PC-3 (cell line): ENCODE measurements around the gene ZNF281. TPM values are rescaled to one million over a fixed set of nuclear protein-coding genes. Genes with fewer than 3 reads are reported as not detected.
A peak's percentile ranks its signal among the peaks of the same experiment; 100 is the strongest.

ENCODE experiments used
- ATAC-seq: fragments of 200-7000 bp; cut with Tn5 transposase; 2 replicates; pipeline ENCODE4 v1.9.1; 2020; ENCODE audit warnings: mild to moderate bottlenecking, moderate library complexity
- BruUV-seq: library from RNA; stranded (reverse); fragments of 400-500 nt; replicated peaks from 2 replicates; lab custom pipeline; 2021; lab: Mats Ljungman, UMichigan
- CTCF ChIA-PET: fragments of 300-600 bp; sonication (Branson Sonifier 250); formaldehyde crosslinking; loops from one replicate; lab custom pipeline; 2022; ENCODE audit warnings: antibody characterized with exemption; lab: Charles Lee
- POLR2A ChIA-PET: fragments of 300-600 bp; sonication (Branson Sonifier 250); formaldehyde crosslinking; loops from one replicate; lab custom pipeline; 2022; ENCODE audit warnings: antibody characterized with exemption; ENCODE audit not compliant: unreplicated experiment; lab: Charles Lee
- DNase-seq: peaks from one replicate; pipeline ENCODE4 v3.0.0-alpha.2; 2015
- H2AFZ ChIP-seq: fragments of 300-600 bp; sonication (generic); 2 replicates; pipeline ENCODE4 v1.6.0; 2016; ENCODE audit warnings: antibody characterized with exemption, low read length
- H3F3A ChIP-seq: fragments of 300-600 bp; sonication (generic); one replicate; pipeline ENCODE4 v1.6.0; 2017; ENCODE audit warnings: antibody characterized with exemption, low read length, control low read depth, mild to moderate bottlenecking; ENCODE audit not compliant: unreplicated experiment
- H3K27ac ChIP-seq: fragments of 300-600 bp; sonication (generic); 2 replicates; pipeline ENCODE4 v1.5.1; 2016; ENCODE audit warnings: mild to moderate bottlenecking, low read length
- H3K27me3 ChIP-seq: fragments of 300-600 bp; sonication (generic); 2 replicates; pipeline ENCODE4 v1.6.1; 2016; ENCODE audit warnings: low read length, mixed read lengths
- H3K36me3 ChIP-seq: fragments of 300-600 bp; sonication (generic); 2 replicates; pipeline ENCODE4 v1.6.1; 2016; ENCODE audit warnings: low read depth, mixed run types, low read length, mixed read lengths
- H3K4me1 ChIP-seq: fragments of 300-600 bp; sonication (generic); 2 replicates; pipeline ENCODE4 v1.5.1; 2016; ENCODE audit warnings: low read length; ENCODE audit not compliant: insufficient read depth
- H3K4me2 ChIP-seq: fragments of 300-600 bp; sonication (generic); 2 replicates; pipeline ENCODE4 v1.6.0; 2016; ENCODE audit warnings: low read length
- H3K4me3 ChIP-seq: fragments of 300-600 bp; sonication (generic); 2 replicates; pipeline ENCODE4 v1.5.1; 2016; ENCODE audit warnings: mild to moderate bottlenecking, low read length, mixed read lengths
- H3K79me2 ChIP-seq: fragments of 300-600 bp; sonication (generic); 2 replicates; pipeline ENCODE4 v1.6.1; 2017; ENCODE audit warnings: low read length, mixed read lengths
- H3K9ac ChIP-seq: fragments of 300-600 bp; sonication (generic); 2 replicates; pipeline ENCODE4 v1.6.0; 2016; ENCODE audit warnings: mild to moderate bottlenecking, low read length
- H3K9me2 ChIP-seq: fragments of 300-600 bp; sonication (generic); replicated peaks from 2 replicates; pipeline ENCODE4 v1.6.1; 2016; ENCODE audit warnings: mixed run types, low read length, mixed read lengths
- H3K9me3 ChIP-seq: fragments of 300-600 bp; sonication (generic); 2 replicates; pipeline ENCODE4 v1.6.1; 2016; ENCODE audit warnings: low read length, mixed read lengths
- H4K20me1 ChIP-seq: fragments of 300-600 bp; sonication (generic); 2 replicates; pipeline ENCODE4 v1.6.1; 2016; ENCODE audit warnings: low read length, mixed read lengths
- EZH2 ChIP-seq: fragments of 300-600 bp; sonication (generic); IDR thresholded peaks from one replicate; pipeline ENCODE4 v1.6.1; 2017; ENCODE audit warnings: antibody characterized with exemption, mild to moderate bottlenecking, low read length; ENCODE audit not compliant: unreplicated experiment
- EZH2phosphoT487 ChIP-seq: fragments of 300-600 bp; sonication (generic); IDR thresholded peaks from 2 replicates; pipeline ENCODE4 v1.6.1; 2018; ENCODE audit warnings: mild to moderate bottlenecking, antibody characterized with exemption, low read length, borderline replicate concordance
- intact Hi-C: fragments of 100-400 bp; cut with micrococcal nuclease; formaldehyde crosslinking; loops from 2 replicates; pipeline ENCODE4 v1.9.0; 2023
- total RNA-seq: library from RNA; depleted of rRNA; stranded (reverse); fragments of >200 nt; gene quantifications from 2 replicates; pipeline ENCODE4 v1.2.3, GENCODE V29; 2014
- TF ChIP-seq, protein P1 (sequence below): fragments of 300-600 bp; sonication (generic); conservative IDR thresholded peaks from 2 replicates; pipeline ENCODE4 v1.5.1; 2017; ENCODE audit warnings: antibody characterized with exemption, low read depth, mild to moderate bottlenecking, low read length

Gene ZNF281
- total RNA-seq, 1 experiment from 2014 or later: 26.6 TPM

DNA sequence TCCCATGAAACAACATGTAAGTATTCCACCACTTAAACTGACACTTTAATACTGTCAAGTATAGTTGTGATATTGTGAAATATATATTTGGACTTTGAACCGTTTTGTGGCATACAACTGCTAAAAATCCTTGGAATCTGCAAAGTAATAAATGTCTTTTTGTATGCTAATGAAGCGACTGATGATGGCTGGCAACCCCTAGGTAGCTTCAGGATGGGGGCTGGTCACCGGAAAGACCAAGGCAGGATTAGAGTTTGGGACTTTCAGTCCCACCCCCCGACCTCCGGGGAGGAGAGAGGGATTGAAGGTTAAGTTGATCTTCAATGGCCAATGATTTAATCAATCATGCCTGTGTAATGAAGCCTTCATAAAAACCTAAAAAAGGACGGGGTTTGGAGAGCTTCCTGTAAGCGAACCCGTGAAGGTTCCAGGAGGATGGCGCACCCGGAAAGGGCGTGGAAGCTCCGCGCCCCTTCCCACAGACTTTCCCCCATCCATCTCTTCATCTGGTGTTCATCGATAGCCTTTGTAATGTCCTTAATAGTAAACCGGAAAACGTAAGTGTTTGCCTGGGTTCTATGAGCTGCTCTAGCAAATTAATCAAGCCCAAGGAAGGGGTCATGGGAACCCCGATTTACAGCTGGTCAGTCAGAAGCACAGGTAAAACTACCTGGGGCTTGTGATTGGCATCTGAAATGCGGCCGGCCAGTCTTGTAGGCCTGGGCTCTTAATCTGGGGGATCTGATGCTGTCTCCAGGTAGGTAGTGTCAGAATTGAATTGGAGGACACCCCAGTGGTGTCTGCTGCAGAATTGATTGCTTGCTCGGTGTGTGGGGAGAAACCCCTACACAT is 1.8 kb upstream of the ZNF281 start:
- ATAC-seq: no peak
- DNase-seq: no peak
- peaks cover 32% of the 10 kb centered on the region for H3K79me2 ChIP-seq
- no peaks in the 10 kb centered on the region for H3K9me3 ChIP-seq
- BruUV-seq: no TSS peak
- no peak overlapping the region for H2AFZ ChIP-seq
- no peak overlapping the region for H3K27ac ChIP-seq
- no peak overlapping the region for H3K9ac ChIP-seq
- no peaks in the 10 kb centered on the region for H3K27me3 ChIP-seq
- peaks cover 9% of the 10 kb centered on the region for H3K36me3 ChIP-seq
- H3K4me3 ChIP-seq: no peak overlapping the region
- CTCF ChIA-PET: interaction anchor here (0.6 kb wide), 1 partner anchor 25 kb away, joined by 3 read pairs; no protein-coding TSS in a partner anchor
- no peaks in the 10 kb centered on the region for H3K9me2 ChIP-seq
- TF ChIP-seq EZH2 (no peak), EZH2phosphoT487 (no peak)
- TF ChIP-seq, protein P1, sequence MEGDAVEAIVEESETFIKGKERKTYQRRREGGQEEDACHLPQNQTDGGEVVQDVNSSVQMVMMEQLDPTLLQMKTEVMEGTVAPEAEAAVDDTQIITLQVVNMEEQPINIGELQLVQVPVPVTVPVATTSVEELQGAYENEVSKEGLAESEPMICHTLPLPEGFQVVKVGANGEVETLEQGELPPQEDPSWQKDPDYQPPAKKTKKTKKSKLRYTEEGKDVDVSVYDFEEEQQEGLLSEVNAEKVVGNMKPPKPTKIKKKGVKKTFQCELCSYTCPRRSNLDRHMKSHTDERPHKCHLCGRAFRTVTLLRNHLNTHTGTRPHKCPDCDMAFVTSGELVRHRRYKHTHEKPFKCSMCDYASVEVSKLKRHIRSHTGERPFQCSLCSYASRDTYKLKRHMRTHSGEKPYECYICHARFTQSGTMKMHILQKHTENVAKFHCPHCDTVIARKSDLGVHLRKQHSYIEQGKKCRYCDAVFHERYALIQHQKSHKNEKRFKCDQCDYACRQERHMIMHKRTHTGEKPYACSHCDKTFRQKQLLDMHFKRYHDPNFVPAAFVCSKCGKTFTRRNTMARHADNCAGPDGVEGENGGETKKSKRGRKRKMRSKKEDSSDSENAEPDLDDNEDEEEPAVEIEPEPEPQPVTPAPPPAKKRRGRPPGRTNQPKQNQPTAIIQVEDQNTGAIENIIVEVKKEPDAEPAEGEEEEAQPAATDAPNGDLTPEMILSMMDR: no peak
- H3K4me2 ChIP-seq: no peak overlapping the region
- peaks cover 58% of the 10 kb centered on the region for H3K4me1 ChIP-seq
- H3F3A ChIP-seq: peaks cover 13% of the 10 kb centered on the region
- intact Hi-C loops: loop anchor here (2.0 kb wide), 2 partner anchors 33 to 109 kb away; no protein-coding TSS in a partner anchor
- H4K20me1 ChIP-seq: peaks cover 16% of the 10 kb centered on the region
- POLR2A ChIA-PET: interaction anchor here (0.5 kb wide), 1 partner anchor 26 kb away, joined by 9 read pairs; no protein-coding TSS in a partner anchor

DNA sequence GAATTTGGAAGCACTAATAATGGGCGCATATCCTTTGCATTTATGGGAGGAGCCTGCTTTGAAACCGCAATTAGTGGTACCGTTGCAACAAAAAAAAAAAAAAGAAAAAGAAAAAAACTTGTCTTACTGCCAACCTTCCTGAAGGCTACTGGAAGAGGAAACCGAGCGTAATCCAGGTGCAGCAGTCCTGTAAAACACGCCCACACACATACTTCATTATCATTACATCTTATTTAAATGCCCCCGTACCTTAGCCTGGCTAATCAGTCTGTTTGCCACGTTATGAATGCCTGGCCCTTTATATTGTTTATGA is 686 bp upstream of the ZNF281 start:
- TF ChIP-seq, protein P1: no peak
- no peak for TF ChIP-seq EZH2
- no peak for TF ChIP-seq EZH2phosphoT487
- peak overlapping the region; percentile 85 for H3K4me3 ChIP-seq
- peak overlapping the region; percentile 93 for H3K4me2 ChIP-seq
- H4K20me1 ChIP-seq: peaks cover 27% of the 10 kb centered on the region
- BruUV-seq: TSS peak; percentile 77
- ChIA-PET CTCF (no interaction called here), POLR2A (interaction anchor here (0.6 to 0.7 kb wide), 2 partner anchors 47 to 135 kb away, joined by 3 read pairs; no protein-coding TSS in a partner anchor)
- peak overlapping the region; percentile 96 for H2AFZ ChIP-seq
- H3K9me3 ChIP-seq: no peaks in the 10 kb centered on the region
- peak; percentile 87 for DNase-seq
- peaks cover 60% of the 10 kb centered on the region for H3K4me1 ChIP-seq
- peak; percentile 41 for ATAC-seq
- peaks cover 43% of the 10 kb centered on the region for H3K79me2 ChIP-seq
- no peaks in the 10 kb centered on the region for H3K9me2 ChIP-seq
- peak overlapping the region; percentile 91 for H3K9ac ChIP-seq
- intact Hi-C loops: loop anchor here (1.0 to 2.0 kb wide), 3 partner anchors 32 to 108 kb away; no protein-coding TSS in a partner anchor
- H3K36me3 ChIP-seq: peaks cover 9% of the 10 kb centered on the region
- H3F3A ChIP-seq: peaks cover 5% of the 10 kb centered on the region
- H3K27ac ChIP-seq: peak overlapping the region; percentile 48
- H3K27me3 ChIP-seq: no peaks in the 10 kb centered on the region
